HCT116 (cell line): ENCODE measurements around the gene AEBP1.

Source experiments
- CTCF ChIP-seq, 3 experiments: fragments of 200-600 bp in 1 of 3; sonication (generic) in 1 of 3; IDR thresholded peaks in 2 of 3; conservative IDR thresholded peaks in 1 of 3; 2 replicates each; pipeline ENCODE4 v1.5.1; 2012 to 2017; ENCODE audit warnings: low read depth in 2 of 3, low read length in 2 of 3, antibody characterized with exemption in 1 of 3, borderline replicate concordance in 1 of 3, control low read depth in 1 of 3, mild to moderate bottlenecking in 1 of 3, mixed read lengths in 1 of 3, mixed run types in 1 of 3, moderate library complexity in 1 of 3; ENCODE audit not compliant: insufficient read depth in 1 of 3
- EZH2phosphoT487 ChIP-seq: fragments of 200-600 bp; IDR thresholded peaks from 2 replicates; pipeline ENCODE4 v1.6.1; 2018; ENCODE audit warnings: antibody characterized with exemption, borderline replicate concordance
- POLR2A ChIP-seq: IDR thresholded peaks from 2 replicates; pipeline ENCODE4 v1.7.0; 2011; ENCODE audit warnings: borderline replicate concordance; ENCODE audit not compliant: insufficient read depth, insufficient read length; ENCODE audit errors: extremely low read depth
- TF ChIP-seq, protein P1 (sequence below): IDR thresholded peaks from 2 replicates; pipeline ENCODE4 v1.6.1; 2012

- TF ChIP-seq CTCF (IDR thresholded peaks at IDR 0.05 in 2 of 3, conservative IDR thresholded peaks at IDR 0.05 in 1 of 3; ENCODE audit: borderline replicate concordance in 1 of 3, insufficient read depth in 1 of 3, low read depth in 2 of 3, low read length in 2 of 3) (no peak), POLR2A (no peak), EZH2phosphoT487 (no peak)
- TF ChIP-seq, protein P1, sequence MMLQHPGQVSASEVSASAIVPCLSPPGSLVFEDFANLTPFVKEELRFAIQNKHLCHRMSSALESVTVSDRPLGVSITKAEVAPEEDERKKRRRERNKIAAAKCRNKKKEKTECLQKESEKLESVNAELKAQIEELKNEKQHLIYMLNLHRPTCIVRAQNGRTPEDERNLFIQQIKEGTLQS: no peak
Measured at GRCh38 chr7:44140341-44140740, 36.2 kb downstream of the AEBP1 start.
